Ishikawa (cell line): ENCODE measurements around the gene MAN1A2.

Experiments
- CEBPB ChIP-seq: IDR thresholded peaks from 2 replicates; pipeline ENCODE4 v1.6.1; 2012
- CREB1 ChIP-seq: IDR thresholded peaks from 2 replicates; pipeline ENCODE4 v1.6.1; 2012; ENCODE audit warnings: low read depth
- EGR1 ChIP-seq: IDR thresholded peaks from 2 replicates; pipeline ENCODE4 v1.6.1; 2012
- EP300 ChIP-seq: IDR thresholded peaks from 2 replicates; pipeline ENCODE4 v1.6.1; 2012; ENCODE audit warnings: borderline replicate concordance
- FOXM1 ChIP-seq: IDR thresholded peaks from 2 replicates; pipeline ENCODE4 v1.6.1; 2012; ENCODE audit warnings: low read depth, borderline replicate concordance
- MAX ChIP-seq: IDR thresholded peaks from 2 replicates; pipeline ENCODE4 v1.6.1; 2012
- NFIC ChIP-seq: IDR thresholded peaks from 2 replicates; pipeline ENCODE4 v1.6.1; 2012
- RAD21 ChIP-seq: IDR thresholded peaks from 2 replicates; pipeline ENCODE4 v1.6.1; 2012; ENCODE audit warnings: low read depth
- REST ChIP-seq: IDR thresholded peaks from 2 replicates; pipeline ENCODE4 v1.6.1; 2012; ENCODE audit warnings: low read depth, mild to moderate bottlenecking
- TCF12 ChIP-seq: IDR thresholded peaks from 2 replicates; pipeline ENCODE4 v1.6.1; 2012; ENCODE audit warnings: low read depth
- USF1 ChIP-seq: IDR thresholded peaks from 2 replicates; pipeline ENCODE4 v1.6.1; 2012
- YY1 ChIP-seq: IDR thresholded peaks from 2 replicates; pipeline ENCODE4 v1.6.1; 2012; ENCODE audit warnings: low read depth

DNA sequence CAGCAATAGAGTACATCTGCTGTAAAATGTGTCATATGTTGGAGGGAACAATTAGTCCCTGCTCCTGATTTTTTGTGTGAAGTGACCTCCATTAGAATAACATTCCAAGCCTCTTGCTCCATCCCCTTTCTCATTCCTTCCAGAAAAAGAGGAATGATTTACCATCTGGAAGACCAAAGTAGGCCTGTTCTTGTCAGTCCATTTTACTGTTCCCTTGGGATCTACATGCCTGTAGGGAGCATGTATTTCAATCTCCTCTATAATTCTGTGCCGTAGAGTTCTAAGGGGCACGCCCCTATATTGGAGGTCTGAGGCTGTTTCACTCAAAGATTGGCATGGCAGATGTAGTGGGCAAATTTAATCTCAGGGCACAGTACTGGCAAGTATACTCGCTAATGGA lies 48.8 kb upstream of the MAN1A2 start:
- no peak for TF ChIP-seq CEBPB
- no peak for TF ChIP-seq EP300
- TF ChIP-seq YY1 = no peak
- no peak for TF ChIP-seq MAX
- no peak for TF ChIP-seq TCF12
- TF ChIP-seq REST = no peak
- no peak for TF ChIP-seq FOXM1
- no peak for TF ChIP-seq RAD21
- TF ChIP-seq CREB1 = no peak
- no peak for TF ChIP-seq NFIC
- TF ChIP-seq EGR1 = no peak
- TF ChIP-seq USF1 = no peak
